Stimulated activated CD4-positive, alpha-beta T cell treated with anti-CD3 and anti-CD28 coated beads, TNF-alpha, amount 100 ng/mL, for 48 hours (primary cell): ENCODE results near the gene ELOF1.
"Not testable (repeated sequence)": the region's sequence is repeated elsewhere in the genome, so short reads cannot be mapped to it uniquely, and the experiment has no call there.

Experiments
- DNase-seq, 3 donors: peaks; one replicate each; pipeline ENCODE4 v3.0.0-alpha.2; 2020; ENCODE audit warnings: low read depth in 3 of 3

ELOF1 gene

GRCh38 chr19:11570039-11570462, 11.0 kb upstream of the ELOF1 start:
- no peak for DNase-seq

GRCh38 chr19:11566164-11566563, 7.1 kb upstream of the ELOF1 start:
- no peak for DNase-seq

GRCh38 chr19:11565649-11565980, 6.6 kb upstream of the ELOF1 start:
- not testable (repeated sequence) for DNase-seq

DNA sequence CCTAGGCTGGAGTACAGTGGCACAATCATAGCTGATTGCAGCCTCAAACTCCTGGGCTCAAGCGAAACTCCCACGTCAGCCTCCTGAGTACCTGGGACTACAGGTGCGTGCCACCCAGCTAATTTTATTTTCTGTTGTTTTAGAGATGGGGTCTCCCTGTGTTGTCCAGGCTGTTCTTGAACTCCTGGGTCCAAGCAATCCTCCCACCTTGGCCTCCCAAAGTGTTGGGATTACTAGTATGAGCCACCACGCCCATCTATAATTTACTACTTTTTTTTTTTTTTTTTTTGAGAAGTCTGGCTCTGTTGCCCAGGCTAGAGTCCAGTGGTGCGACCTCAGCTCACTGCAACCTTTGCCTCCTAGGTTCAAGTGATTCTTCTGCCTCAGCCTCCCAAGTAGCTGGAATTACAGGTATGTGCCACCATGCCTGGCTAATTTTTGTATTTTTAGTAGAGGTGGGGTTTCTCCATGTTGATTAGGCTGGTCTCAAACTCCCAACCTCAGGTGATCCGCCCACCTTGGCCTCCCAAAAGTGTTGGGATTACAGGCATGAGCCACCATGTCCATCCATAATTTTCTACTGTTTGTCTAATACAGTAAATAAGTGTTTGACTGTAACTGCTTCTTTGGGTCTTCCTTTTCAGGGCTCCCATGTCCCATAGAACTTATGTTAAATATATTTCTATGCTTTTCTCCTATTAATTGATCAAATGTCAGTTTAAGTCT, 5.2 kb upstream of the ELOF1 start:
- DNase-seq, result not testable (repeated sequence)

GRCh38 chr19:11563532-11563931, 4.5 kb upstream of the ELOF1 start:
- no peak for DNase-seq

DNA sequence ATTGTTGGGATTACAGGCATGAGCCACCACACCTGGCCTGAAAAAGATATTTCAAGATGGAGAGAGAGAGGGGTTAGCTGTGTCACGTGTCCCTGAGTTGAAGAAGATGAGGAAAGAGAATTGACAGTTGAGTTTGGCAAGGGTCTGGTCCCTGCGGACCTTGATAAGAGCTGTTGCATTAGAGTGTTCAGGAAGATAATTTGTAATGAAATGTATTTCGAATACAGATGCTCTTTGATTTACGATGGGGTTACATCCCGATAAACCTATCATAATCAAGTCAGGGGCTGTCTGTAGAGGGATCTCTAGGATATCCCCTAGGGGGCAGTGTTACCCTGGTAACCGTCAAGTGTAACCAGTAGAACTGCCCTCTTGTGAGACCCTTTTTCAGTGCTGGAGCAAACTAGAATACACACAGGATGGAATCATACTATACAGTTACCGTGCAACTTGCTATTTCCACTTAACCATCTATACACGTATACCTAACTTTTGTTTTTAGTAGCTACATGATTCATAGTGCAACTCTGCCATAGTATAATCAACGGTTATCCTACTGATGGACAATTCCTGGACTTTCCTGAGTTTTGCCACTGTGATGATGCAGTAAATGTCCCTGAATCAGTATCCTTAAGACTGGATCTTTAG, 1.5 kb upstream of the ELOF1 start:
- peak; percentile 38 to 66 (median 48) for DNase-seq

DNA sequence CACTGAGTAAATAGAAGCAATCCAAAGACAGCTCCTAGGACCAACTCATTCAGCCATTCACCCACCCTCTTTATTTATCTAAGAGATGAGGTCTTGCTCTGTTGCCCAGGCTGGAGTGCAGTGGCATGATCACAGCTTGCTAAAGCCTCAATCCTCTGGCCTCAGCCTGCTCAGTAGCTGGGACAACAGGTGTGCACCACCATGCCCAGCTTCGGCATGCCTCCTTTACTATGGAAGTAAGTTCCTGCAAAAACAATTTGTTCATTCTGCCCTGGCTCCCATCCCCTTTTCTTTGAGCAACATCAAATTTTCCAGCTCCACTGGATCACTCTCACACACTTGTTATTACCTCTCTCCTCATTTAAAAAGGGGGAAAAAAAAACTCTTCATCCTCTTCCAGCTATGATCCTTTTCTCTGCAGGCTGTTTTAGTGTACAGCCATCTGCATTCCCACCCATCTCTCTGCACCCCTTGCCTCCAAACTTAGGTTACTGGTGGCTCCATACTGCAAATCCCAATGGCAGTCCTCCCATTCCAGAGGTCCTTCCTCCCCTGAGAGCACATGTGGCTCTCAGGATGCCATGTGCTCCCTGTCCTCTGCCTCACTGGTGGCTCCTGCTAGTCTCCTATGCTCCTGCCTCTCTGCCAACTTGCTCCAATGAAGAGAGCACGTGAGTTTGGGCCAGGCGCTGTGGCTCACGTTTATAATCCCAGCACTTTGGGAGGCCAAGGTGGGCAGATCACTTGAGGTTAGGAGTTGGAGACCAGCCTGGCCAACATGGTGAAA, 2.2 kb downstream of the ELOF1 start:
- DNase-seq, result no peak

- DNase-seq, result no peak
Measured at GRCh38 chr19:11555246-11555645, 3.8 kb downstream of the ELOF1 start.

- no peak for DNase-seq
Measured at GRCh38 chr19:11554160-11554559, 4.9 kb downstream of the ELOF1 start.

- DNase-seq, result no peak
Measured at GRCh38 chr19:11552666-11553372, 6.2 kb downstream of the ELOF1 start.

DNA sequence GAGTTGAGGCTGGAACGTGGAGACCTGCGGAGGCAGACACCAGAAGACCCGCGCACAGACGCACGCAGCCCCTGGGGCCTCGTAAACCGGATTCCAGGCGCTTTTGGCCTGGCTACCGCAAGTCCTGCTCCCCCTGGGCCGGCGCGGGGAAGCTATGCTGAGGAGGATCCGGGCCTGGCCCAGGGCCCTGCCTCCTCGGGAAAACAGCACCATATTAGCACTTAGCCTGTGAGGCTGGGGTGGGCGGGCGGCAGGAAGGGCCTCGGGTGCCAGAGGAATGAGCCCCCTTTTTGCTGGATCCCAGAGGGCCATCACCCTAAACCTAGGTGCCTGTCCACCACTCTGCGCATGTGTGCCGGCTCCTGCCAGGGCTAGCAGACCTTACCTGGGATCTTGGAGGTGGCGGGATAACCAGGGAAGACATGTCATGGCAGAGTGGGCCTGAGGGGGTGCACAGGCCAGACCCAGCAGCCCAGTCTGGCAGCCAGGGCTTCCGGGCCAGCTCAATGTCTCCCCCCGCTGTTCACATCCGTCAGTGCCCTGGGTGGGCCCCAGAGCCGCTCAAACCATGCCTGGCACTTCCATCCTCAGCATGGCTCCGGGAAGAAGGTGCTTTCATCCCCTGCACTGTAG, 7.3 kb downstream of the ELOF1 start:
- no peak for DNase-seq

- DNase-seq, result no peak
Measured at GRCh38 chr19:11550265-11550664, 8.8 kb downstream of the ELOF1 start.

DNA sequence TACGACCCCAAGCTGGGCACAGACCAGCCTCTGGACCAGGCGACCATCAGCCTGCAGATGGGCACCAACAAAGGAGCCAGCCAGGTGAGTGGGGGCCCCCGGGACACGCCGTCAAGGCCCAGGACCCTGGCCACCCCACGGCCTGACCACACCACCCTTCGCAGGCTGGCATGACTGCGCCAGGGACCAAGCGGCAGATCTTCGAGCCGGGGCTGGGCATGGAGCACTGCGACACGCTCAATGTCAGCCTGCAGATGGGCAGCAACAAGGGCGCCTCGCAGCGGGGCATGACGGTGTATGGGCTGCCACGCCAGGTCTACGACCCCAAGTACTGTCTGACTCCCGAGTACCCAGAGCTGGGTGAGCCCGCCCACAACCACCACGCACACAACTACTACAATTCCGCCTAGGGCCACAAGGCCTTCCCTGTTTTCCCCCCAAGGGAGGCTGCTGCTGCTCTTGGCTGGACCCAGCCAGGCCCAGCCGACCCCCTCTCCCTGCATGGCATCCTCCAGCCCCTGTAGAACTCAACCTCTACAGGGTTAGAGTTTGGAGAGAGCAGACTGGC, 9.6 kb downstream of the ELOF1 start:
- DNase-seq, result no peak

DNA sequence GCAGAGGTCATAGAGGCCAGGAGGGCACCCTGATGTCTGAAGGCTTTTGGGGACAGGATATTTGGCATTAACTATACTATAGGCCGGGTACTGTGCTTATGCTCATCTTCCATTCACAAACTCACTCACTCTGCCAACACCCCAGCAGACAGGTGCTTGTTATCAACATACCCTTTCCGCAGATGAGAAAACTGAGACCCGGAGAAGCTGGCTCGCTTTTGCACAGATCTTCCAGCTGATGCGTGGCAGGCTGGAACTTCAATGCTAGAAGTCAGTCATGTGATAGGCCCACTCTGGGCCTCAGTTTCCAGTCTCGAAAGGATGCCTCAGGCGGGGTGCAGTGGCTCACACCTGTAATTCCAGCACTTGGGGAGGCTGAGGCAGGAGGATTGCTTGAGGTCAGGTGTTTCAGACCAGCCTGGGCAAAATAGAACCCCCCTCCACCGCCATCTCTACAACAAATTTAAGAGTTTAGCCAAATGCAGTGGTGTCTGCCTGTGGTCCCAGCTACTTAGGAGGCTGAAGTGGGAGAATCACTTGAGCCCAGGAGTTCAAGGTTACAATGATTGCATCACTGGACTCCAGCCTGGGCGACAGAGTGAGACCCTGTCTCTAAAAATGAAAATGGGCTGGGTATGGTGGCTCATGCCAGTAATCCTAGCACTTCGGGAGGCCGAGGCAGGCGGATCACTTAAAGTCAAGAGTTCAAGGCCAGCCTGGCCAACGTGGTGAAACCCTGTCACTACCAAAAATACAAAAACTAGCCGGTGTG, 10.9 kb downstream of the ELOF1 start:
- no peak for DNase-seq

GRCh38 chr19:11541238-11541637, 17.8 kb downstream of the ELOF1 start:
- no peak for DNase-seq

- DNase-seq, result no peak
Measured at GRCh38 chr19:11540645-11541044, 18.4 kb downstream of the ELOF1 start.

DNA sequence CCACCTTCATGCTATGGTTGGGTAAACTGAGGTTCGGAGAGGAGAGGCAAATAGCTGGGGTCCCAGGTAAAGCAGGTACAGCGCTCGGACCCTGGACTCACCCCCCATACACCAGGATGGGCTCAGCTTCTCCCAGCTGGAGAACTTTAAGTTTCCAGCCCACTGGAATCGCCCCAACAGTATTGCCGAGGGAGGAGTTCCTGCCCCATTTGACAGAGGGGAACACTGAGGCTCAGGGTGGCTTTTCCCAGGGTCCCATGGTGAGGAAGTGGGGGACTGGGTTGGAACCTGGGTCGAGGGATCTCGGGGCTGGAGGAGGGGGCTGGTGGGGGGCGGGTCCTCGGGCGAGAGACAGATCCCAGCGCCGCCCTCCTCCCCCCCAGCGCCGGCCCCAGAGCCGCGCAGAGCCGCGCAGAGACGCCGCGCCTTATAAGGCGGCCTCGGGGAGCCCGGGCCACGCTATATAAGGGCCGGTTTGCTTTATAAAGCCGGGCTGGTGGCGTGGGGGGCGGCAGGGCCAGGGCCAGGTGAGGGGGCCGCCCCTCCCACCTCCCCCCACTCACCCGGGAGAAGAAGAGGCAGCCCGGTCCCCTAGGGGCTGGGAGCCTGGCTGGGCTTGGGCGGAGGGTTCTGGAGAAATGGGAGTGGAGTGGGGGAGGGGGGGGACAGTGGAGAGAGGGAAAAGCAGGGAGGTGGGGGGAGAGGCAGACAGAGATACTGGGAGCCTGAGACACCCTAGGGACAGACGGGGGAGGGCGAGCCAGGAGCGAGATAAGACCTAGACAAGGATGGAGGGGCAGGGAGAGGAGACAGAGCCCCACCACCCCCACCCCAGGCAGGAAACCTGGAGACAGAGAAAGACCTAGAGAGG, 19.3 kb downstream of the ELOF1 start:
- DNase-seq, result no peak

DNA sequence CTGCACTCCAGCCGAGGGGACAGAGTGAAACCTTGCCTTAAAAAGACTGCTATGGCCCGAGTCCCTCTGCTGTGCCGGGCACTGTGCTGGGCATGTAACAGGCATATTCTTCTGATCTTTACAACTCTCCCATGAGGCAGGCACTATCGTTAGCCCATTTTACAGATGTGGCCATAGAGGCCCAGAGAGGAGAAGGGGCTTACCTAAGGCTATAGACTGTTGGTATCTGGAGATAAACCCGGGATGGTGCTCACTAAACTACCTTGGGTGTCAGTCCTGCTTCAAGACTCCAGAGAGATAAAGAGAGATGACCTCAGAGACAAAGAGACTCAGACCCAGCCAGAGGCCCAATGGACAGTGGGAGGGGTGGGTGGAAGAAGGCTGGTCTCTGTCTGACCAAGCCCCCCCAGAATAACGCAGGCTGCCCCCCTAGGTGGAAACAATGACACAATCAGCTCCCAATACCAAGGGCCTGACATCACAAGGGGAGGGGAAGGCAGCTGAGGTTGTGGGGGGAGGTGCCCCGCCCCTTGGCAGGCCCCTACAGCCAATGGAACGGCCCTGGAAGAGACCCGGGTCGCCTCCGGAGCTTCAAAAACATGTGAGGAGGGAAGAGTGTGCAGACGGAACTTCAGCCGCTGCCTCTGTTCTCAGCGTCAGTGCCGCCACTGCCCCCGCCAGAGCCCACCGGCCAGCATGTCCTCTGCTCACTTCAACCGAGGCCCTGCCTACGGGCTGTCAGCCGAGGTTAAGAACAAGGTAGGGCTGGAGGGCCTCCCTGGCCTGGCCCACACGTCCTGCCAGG, 20.6 kb downstream of the ELOF1 start, which contains the start of gene CNN1:
Gene CNN1 (plus strand): TSS at position 620 of the 805 bp plus-strand sequence. CDS start 77 bp downstream, at position 697.
- DNase-seq, result no peak
